GM12878 (cell line): ENCODE data around the gene RBPJ. TPM values are rescaled to one million over a fixed set of nuclear protein-coding genes. Genes with fewer than 3 reads are reported as not detected.

ENCODE experiments used
- ATAC-seq: fragments of 200-7000 bp; cut with Tn5 transposase; 3 replicates; pipeline ENCODE4 v1.9.1; 2020; ENCODE audit warnings: mild to moderate bottlenecking, moderate library complexity
- BruUV-seq: library from RNA; stranded (reverse); fragments of 400-500 nt; replicated peaks from 2 replicates; lab custom pipeline; 2021; lab: Mats Ljungman, UMichigan
- CTCF ChIA-PET: fragments of 300-600 bp; sonication (Branson Sonifier 250); formaldehyde crosslinking; extraction: SDS; loops from one replicate; lab custom pipeline; 2021; ENCODE audit warnings: inconsistent platforms; lab: Yijun Ruan, JAX
- POLR2A ChIA-PET: fragments of 350-600 bp; formaldehyde crosslinking; extraction: SDS; loops from one replicate; lab custom pipeline; 2021; ENCODE audit warnings: inconsistent platforms; lab: Charles Lee
- RAD21 ChIA-PET: fragments of 300-600 bp; sonication (Branson Sonifier 250); formaldehyde crosslinking; loops from one replicate; lab custom pipeline; 2023; ENCODE audit warnings: antibody characterized with exemption; ENCODE audit not compliant: unreplicated experiment; lab: Charles Lee
- SMC1A ChIA-PET: fragments of 300-600 bp; sonication (Branson Sonifier 250); formaldehyde crosslinking; loops from one replicate; lab custom pipeline; 2023; ENCODE audit not compliant: unreplicated experiment, uncharacterized antibody; lab: Charles Lee
- DNase-seq: peaks from one replicate; pipeline ENCODE4 v3.0.0-alpha.2; 2011; ENCODE audit warnings: low read depth, low spot score
- FAIRE-seq: peaks from 3 replicates; lab custom pipeline; 2011; peaks lifted over from hg19 to GRCh38; lab: Jason Lieb, UNC
- H2AFZ ChIP-seq: 2 replicates; pipeline ENCODE4 v1.6.0; 2011; ENCODE audit warnings: low read depth, low read length, control low read depth; ENCODE audit not compliant: control insufficient read depth
- H3K27ac ChIP-seq: 2 replicates; pipeline ENCODE4 v1.5.1; 2011; ENCODE audit warnings: control low read depth; ENCODE audit not compliant: control insufficient read depth, insufficient read depth
- H3K27me3 ChIP-seq, 2 experiments: replicated peaks in 1 of 2; 2 replicates each; pipeline versions ENCODE4 v1.6.0 to v1.6.1; 2011; ENCODE audit warnings: low read length in 1 of 2; ENCODE audit not compliant: control insufficient read depth in 2 of 2, insufficient read depth in 2 of 2
- H3K36me3 ChIP-seq, 2 experiments: 2 replicates each; pipeline ENCODE4 v1.5.1; 2011; ENCODE audit warnings: low read length in 1 of 2; ENCODE audit not compliant: control insufficient read depth in 2 of 2, insufficient read depth in 2 of 2
- H3K4me1 ChIP-seq: 2 replicates; pipeline ENCODE4 v1.6.1; 2011; ENCODE audit warnings: mild to moderate bottlenecking, low read length, moderate library complexity, mixed read lengths; ENCODE audit not compliant: control insufficient read depth, insufficient read depth
- H3K4me2 ChIP-seq: 2 replicates; pipeline ENCODE4 v1.6.0; 2011; ENCODE audit warnings: control low read depth; ENCODE audit not compliant: control insufficient read depth, insufficient read depth
- H3K4me3 ChIP-seq: fragments of 200-600 bp; sonication (generic); 2 replicates; pipeline ENCODE4 v1.5.1; 2016
- H3K79me2 ChIP-seq: 2 replicates; pipeline ENCODE4 v1.6.0; 2011; ENCODE audit warnings: low read length; ENCODE audit not compliant: control insufficient read depth, insufficient read depth
- H3K9ac ChIP-seq: 2 replicates; pipeline ENCODE4 v1.8.0; 2011; ENCODE audit warnings: low read length, control low read depth, mixed read lengths; ENCODE audit not compliant: control insufficient read depth, insufficient read depth
- H3K9me3 ChIP-seq: replicated peaks from 3 replicates; pipeline ENCODE4 v1.5.1; 2011; ENCODE audit warnings: mild to moderate bottlenecking, low read length; ENCODE audit not compliant: control insufficient read depth, insufficient read depth
- H4K20me1 ChIP-seq: 2 replicates; pipeline ENCODE4 v1.6.0; 2011; ENCODE audit not compliant: control insufficient read depth, insufficient read depth
- ESRRA ChIP-seq: IDR thresholded peaks from 2 replicates; pipeline ENCODE4 v1.6.1; 2012; ENCODE audit warnings: mild to moderate bottlenecking, low read length, improper control_type of control experiment
- GATAD2B ChIP-seq: fragments of 450-650 bp; conservative IDR thresholded peaks from 2 replicates; pipeline ENCODE4 v1.6.1; 2017; ENCODE audit warnings: low read depth, mild to moderate bottlenecking, moderate library complexity
- HSF1 ChIP-seq: fragments of 150-350 bp; IDR thresholded peaks from 2 replicates; pipeline ENCODE4 v1.6.1; 2014; ENCODE audit warnings: mild to moderate bottlenecking, low read depth, low read length
- IRF3 ChIP-seq: fragments of 450-650 bp; IDR thresholded peaks from 2 replicates; pipeline ENCODE4 v1.6.1; 2014; ENCODE audit warnings: mild to moderate bottlenecking
- MTA2 ChIP-seq: fragments of 450-650 bp; IDR thresholded peaks from 2 replicates; pipeline ENCODE4 v1.6.1; 2016; ENCODE audit warnings: low read depth, mild to moderate bottlenecking, moderate library complexity
- RAD21 ChIP-seq: IDR thresholded peaks from 2 replicates; pipeline ENCODE4 v1.6.1; 2011; ENCODE audit warnings: mild to moderate bottlenecking, low read depth, low read length, moderate library complexity; ENCODE audit not compliant: insufficient read depth
- ZBTB33 ChIP-seq: fragments of 450-650 bp; IDR thresholded peaks from 2 replicates; pipeline ENCODE4 v1.6.1; 2017; ENCODE audit warnings: mild to moderate bottlenecking
- WGBS: methylation state at CpG from one replicate; pipeline ENCODE4 v1.1.6; 2016; ENCODE audit warnings: low lambda C conversion rate; ENCODE audit not compliant: insufficient replicate concordance, insufficient coverage; ENCODE audit errors: missing lambda C conversion rate; 5-methylcytosine and 5-hydroxymethylcytosine counted together
- in situ Hi-C: fragments of 300-500 bp; cut with MboI; formaldehyde crosslinking; loops from 9 replicates; pipeline ENCODE4 v1.14.3; 2018; ENCODE audit warnings: mixed read lengths
- intact Hi-C: fragments of 100-400 bp; cut with micrococcal nuclease; formaldehyde crosslinking; loops from one replicate; pipeline ENCODE4 v1.14.2; 2022; ENCODE audit not compliant: unreplicated experiment
- polyA plus RNA-seq, 11 experiments: library from polyadenylated mRNA; depleted of rRNA in 4 of 11; unstranded in 6 of 11; stranded (reverse) in 5 of 11; fragments of >200 nt; fragmentation: Nextera tagmentation in 4 of 11; fragmentation: Illumina TruSeq in 1 of 11; extraction: Ambion mirVana in 4 of 11; extraction: Trizol in 1 of 11; gene quantifications; 1 replicate in 1 of 11; 2 replicates in 10 of 11; pipeline versions ENCODE4 v1.2.1 to v1.2.3, GENCODE V29; 2011 to 2016; ENCODE audit warnings: inconsistent platforms in 2 of 11, missing spikeins in 2 of 11, low read depth in 1 of 11
- total RNA-seq, 4 experiments: library from RNA; depleted of rRNA in 3 of 4; stranded (reverse); fragments of >200 nt in 3 of 4; fragmentation: Illumina TruSeq in 1 of 4; extraction: Trizol in 1 of 4; gene quantifications; 2 replicates each; pipeline versions ENCODE4 v1.2.1 to v1.2.3, GENCODE V29; 2013 to 2021

The RBPJ gene
- total and polyA plus RNA-seq, 10 of the 15 experiments (the other 5 are each of a cell fraction or from before 2014, with no cell fraction given) = 24.5 to 87.6 (median 41.6) TPM

GRCh38 chr4:26384380-26385057, 63.7 kb downstream of the RBPJ start:
- no peak for FAIRE-seq
- H2AFZ ChIP-seq = no peak overlapping the region
- TF ChIP-seq IRF3 = no peak
- TF ChIP-seq MTA2 = no peak
- no peak for TF ChIP-seq HSF1
- no peak for TF ChIP-seq ZBTB33
- no peak for TF ChIP-seq RAD21
- TF ChIP-seq GATAD2B = no peak
- TF ChIP-seq ESRRA = no peak
- ChIA-PET CTCF (interaction anchor here (0.6 kb wide), 1 partner anchor 85 kb away, joined by 4 read pairs; no protein-coding TSS in a partner anchor), RAD21 (no interaction called here), POLR2A (no interaction called here), SMC1A (interaction anchor here (1.5 kb wide), 1 partner anchor 12 kb away, joined by 4 read pairs; no protein-coding TSS in a partner anchor)
- H3K9ac ChIP-seq = no peak overlapping the region
- no peak for DNase-seq
- H3K27me3 ChIP-seq = no peaks in the 10 kb centered on the region
- BruUV-seq = no TSS peak
- 93% methylated on average over 2 of the region's 7 CpGs for WGBS
- in situ Hi-C loops (no loop called here), intact Hi-C loops (no loop called here)
- no peak overlapping the region for H3K4me2 ChIP-seq
- no peak for ATAC-seq
- H3K9me3 ChIP-seq = no peaks in the 10 kb centered on the region; the same call in 1 of the 3 replicates
- H3K4me3 ChIP-seq = no peak overlapping the region
- H3K27ac ChIP-seq = no peak overlapping the region
- peaks cover 0 to 10% of the 10 kb centered on the region in 2 experiments; a peak in 2 of 4 replicates for H3K36me3 ChIP-seq
- no peaks in the 10 kb centered on the region for H4K20me1 ChIP-seq
- peaks cover 16% of the 10 kb centered on the region for H3K79me2 ChIP-seq
- peaks cover 8% of the 10 kb centered on the region; the same call in 1 of the 2 replicates for H3K4me1 ChIP-seq
